ENCODE measurements around the gene NINJ1.

DNA sequence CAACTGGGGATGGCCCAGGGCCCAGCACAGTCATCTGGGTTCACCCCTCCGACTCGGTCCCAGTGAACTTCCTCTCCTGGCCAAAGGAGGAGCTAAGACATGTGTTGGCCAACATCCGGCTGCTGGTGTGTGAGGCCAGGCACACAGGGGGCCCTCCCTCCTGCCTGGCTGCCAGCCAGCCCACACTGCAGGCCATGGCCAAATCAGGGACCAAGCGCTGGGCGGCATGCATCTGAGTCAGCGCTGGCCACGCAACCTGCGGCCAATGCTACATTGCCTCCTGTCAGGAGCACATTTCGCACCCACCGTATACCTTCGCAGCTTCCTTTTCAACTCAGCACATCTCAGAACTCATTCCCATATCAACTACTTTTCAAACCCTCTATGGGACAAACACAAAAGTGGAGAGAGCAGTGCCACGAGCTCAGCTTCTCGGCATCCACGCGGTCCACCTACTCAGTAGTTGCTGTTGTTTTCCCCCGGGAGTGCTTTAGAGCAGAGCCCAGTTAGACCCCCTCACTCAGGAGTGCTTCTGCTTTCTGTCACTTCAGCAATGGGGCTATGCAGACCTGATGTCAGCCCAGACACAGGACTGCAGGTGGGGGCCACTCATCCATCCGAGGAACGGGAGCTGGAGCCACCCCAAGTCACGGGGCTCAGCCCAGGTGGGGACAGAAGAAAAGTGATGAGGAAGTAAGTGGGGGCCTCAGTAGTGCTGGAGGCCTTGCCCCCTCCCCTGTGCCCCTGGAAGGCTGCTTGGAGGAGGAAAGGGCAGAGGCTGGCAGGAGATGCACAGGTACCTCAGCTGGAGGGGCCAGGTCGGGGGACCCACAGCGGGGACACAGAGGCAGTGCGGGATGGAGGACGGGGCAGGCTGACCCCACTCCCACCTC lies 13.9 kb downstream of the NINJ1 start:
- TF ChIP-seq POLR2A (IDR thresholded peaks at IDR 0.05; ENCODE audit: low read depth, low read length) (peak; percentile 30), MYC (IDR thresholded peaks at IDR 0.05; ENCODE audit: low read depth, low read length) (peak; percentile 52), EZH2 (IDR thresholded peaks at IDR 0.05; ENCODE audit: borderline replicate concordance, low read depth, low read length, severe bottlenecking) (no peak)
- TF ChIP-seq, protein P1, sequence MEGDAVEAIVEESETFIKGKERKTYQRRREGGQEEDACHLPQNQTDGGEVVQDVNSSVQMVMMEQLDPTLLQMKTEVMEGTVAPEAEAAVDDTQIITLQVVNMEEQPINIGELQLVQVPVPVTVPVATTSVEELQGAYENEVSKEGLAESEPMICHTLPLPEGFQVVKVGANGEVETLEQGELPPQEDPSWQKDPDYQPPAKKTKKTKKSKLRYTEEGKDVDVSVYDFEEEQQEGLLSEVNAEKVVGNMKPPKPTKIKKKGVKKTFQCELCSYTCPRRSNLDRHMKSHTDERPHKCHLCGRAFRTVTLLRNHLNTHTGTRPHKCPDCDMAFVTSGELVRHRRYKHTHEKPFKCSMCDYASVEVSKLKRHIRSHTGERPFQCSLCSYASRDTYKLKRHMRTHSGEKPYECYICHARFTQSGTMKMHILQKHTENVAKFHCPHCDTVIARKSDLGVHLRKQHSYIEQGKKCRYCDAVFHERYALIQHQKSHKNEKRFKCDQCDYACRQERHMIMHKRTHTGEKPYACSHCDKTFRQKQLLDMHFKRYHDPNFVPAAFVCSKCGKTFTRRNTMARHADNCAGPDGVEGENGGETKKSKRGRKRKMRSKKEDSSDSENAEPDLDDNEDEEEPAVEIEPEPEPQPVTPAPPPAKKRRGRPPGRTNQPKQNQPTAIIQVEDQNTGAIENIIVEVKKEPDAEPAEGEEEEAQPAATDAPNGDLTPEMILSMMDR (IDR thresholded peaks at IDR 0.05; ENCODE audit: extremely low read depth in 1 of 2, insufficient read depth in 1 of 2, low read depth in 1 of 2, low read length in 2 of 2), result peak in 1 of 2 donors; percentile 41
- TF ChIP-seq, protein P2, sequence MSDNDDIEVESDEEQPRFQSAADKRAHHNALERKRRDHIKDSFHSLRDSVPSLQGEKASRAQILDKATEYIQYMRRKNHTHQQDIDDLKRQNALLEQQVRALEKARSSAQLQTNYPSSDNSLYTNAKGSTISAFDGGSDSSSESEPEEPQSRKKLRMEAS (IDR thresholded peaks at IDR 0.05; ENCODE audit: insufficient read depth, insufficient read length), result peak; percentile 33
